SH-SY5Y (cell line): Measurements from ENCODE around the gene IREB2.
A peak's percentile ranks its signal among the peaks of the same experiment; 100 is the strongest.

Experiments
- GATA2 ChIP-seq: IDR thresholded peaks from 2 replicates; pipeline ENCODE4 v1.6.1; 2011; ENCODE audit warnings: mild to moderate bottlenecking, low read depth, low read length
- GATA3 ChIP-seq: IDR thresholded peaks from 2 replicates; pipeline ENCODE4 v1.6.1; 2011; ENCODE audit warnings: low read depth, mild to moderate bottlenecking, low read length, moderate library complexity

Gene IREB2

DNA sequence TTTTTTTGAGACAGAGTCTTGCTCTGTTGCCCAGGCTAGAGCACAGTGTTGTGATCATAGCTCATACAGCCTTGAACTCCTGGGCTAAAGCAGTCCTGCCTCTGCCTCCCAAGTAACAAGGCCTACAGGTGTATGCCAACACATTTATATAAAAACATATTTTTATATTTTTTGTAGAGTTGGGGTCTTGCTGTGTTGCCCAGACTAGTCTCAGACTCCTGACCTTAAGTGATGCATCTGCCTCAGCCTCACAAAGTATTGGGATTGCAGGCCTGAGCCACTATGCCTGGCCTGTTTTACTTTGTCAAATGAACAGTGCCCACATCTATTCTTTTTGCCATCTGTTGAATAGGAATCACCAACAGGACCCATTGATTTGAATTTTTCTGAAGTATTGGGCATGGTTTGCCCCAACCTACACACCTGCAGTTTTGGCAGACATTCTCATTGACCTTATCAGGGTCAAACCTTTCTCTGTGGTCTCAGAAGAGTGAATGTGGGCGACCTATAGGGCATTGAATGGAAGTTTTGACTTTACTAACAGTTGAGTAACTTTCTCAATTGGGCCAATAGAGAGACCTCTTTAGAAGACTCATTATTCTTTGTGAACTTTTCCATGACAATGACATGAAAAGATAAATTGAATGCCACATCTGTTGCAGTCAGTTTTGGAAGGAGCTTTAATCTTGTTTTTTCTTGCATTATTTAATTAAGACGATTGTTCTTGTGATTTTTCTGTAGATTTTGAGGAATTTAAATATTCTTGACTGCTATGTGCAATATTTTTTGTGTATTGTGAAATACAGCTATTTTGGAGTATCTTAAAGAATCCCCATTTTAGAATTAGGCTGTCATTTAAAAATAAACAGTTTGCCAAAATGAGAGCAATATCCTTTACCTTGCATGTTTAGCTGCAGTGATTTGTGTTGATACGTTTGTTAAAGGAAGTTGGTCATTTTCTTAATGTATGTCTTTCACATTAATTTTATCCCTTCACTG lies 2.7 kb downstream of the IREB2 start:
- no peak for TF ChIP-seq GATA3
- no peak for TF ChIP-seq GATA2

DNA sequence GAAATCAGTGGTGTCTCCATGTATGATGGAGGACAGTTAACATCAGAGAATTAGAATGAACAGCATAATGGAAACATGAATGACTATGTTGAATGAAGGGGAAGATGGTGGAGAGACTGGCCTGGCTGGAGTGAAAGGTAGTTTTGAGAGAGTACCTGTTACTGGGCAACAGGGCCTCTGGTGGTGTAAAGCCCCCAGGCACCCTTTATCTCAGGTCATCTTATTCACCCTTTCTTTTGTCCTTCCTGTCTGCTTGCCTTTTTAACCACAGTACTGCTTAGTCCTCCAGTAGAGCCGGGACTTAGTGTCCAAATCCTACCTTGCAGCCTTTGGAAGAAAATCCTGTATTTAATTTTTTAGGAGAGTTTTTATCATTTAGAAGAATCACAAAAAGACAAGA lies 6.2 kb downstream of the IREB2 start:
- TF ChIP-seq GATA2 (no peak), GATA3 (no peak)

DNA sequence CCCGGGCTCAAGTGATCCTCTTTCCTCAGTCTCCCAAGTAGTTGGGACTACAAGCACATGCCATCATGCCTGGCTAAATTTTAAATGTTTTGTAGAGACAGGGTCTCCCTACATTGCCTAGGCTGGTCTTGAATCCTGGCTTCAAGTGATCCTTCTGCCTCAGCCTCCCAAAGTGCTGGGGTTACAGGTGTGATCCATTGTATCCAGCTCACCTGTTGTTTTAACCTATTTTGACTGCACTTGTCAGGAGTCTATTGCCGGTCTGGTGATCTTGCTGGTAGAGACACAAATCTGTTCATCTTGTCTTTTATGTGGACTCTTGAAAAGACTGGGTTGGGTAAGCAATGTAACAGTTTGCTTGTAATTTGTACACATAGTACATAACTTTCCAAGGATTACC lies 7.9 kb downstream of the IREB2 start:
- TF ChIP-seq GATA2 = no peak
- TF ChIP-seq GATA3 = no peak

DNA sequence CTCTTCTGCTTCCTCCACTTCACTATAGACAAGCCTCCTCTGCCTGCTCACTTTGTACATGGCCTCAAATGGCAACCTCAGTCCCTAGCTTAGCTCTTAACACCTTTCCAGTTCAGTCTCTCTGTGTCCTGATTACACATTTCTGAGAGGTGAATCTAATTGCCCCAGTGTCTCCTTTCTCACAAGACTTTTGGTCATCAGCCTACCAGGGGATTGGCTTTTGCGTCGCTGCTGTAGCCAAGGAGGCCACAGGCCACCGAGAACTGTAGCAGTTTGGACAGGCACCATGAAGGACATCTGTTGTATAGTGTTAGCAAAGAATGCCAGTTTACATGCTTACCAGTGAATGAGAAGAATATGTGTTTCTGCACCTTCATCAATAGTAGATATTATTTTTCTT lies 8.5 kb downstream of the IREB2 start:
- TF ChIP-seq GATA2 (no peak), GATA3 (no peak)

GRCh38 chr15:78448441-78449219 lies 10.6 kb downstream of the IREB2 start:
- TF ChIP-seq GATA3 = no peak
- no peak for TF ChIP-seq GATA2

DNA sequence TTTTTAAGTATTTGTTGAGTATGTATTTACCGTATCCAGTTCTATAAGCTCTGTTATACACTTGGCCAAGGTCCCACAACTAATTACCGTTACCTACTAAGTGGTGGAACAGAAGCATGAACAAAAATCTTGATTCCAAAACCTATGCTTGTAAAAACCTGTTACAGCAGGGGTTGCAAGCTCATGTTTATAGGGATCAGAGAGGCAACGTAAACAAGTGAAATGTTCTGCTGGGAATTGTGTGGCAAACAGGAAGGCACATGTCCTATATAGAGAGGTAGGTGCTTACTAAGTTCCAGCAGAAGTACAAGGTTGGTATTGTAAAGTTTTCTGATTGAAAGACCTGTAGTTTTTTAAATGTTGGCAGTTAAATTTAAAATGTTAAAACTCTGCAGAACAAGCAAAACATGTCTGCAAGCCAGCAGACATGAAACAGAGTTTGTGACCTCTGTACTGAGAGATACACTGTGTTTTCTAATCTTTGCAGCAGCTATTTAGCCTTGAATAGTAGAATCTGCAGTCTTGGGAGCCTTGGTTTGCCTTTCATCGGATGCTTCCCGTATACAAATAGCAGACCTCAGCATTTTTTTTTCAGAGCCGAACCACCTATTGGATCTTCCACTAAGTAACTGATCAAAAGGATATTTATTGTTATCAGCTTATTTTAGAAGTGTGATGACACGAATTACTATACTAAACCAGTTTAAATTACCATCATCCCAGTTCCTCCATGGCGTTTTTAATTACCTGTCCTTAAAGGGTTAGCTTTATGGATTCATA lies 11.4 kb downstream of the IREB2 start:
- TF ChIP-seq GATA2 (no peak), GATA3 (no peak)

DNA sequence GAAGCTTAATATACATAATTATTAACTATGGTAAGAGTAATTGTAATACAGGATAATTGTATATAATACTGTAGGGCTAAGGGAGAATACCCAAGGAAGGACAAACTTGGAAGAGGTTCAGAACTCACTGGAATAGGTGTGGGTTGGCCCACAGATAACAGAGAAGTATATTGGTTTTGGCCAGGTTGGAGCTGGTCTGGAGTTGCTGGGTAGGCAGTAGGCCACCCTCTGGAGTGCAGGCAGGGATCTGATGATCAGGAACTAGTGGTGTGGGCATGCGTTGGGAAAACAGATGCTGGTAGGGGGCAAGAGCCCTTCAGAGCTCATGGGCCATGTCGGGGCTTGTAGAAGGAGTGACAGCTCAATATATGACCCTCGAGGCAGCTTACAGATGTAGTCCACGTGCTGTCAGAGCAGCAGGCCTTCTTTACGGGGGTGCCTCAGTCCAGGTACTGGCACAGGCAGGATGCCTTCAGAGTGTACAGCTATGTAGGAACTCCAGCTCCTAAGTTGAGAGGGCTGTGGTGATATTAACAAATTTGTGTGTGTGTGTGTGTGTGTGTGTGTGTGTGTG lies 12.4 kb downstream of the IREB2 start:
- TF ChIP-seq GATA2 (no peak), GATA3 (no peak)

GRCh38 chr15:78452485-78452884 lies 14.5 kb downstream of the IREB2 start:
- TF ChIP-seq GATA3 = no peak
- TF ChIP-seq GATA2 = no peak

GRCh38 chr15:78453447-78453846 lies 15.4 kb downstream of the IREB2 start:
- TF ChIP-seq GATA3 (no peak), GATA2 (no peak)

DNA sequence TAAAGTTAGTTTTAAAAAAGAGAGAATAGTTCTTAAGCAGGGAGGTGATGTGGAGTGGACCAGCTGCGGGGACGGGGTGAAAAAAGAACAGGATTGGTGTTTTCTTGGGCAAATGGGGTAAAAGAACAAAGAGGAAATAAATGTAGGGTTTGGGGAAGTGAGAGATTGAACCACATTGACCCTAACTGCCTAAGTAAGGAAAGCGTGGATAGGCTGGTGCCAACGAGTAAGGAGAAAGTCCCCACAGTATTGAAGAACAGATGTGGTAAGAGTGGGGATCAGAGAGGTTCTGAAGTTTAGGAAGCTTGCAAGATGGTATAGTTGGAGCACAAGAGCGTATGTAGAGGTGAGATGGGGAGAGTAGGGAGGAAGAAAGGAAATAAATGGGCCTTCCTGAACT lies 17.0 kb downstream of the IREB2 start:
- TF ChIP-seq GATA3 (no peak), GATA2 (no peak)

DNA sequence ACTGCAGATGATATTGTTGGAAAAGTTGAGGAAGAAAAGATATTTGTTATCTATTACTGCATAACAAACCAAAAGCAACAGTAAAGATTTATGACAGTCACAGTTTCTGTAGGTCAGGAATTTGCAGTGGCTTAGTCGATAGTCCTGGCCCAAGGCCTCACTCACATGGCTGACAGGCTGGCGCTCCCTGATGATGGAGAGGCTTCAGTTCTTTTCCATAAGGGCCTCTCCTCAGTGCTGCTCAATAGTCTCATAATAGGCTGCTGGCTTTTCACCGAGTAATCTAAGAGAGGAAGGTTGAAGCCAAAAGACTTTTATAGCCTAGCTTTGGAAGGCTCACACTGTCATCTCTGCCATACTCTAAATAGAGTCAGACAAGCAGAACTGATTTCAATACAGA lies 17.7 kb downstream of the IREB2 start:
- TF ChIP-seq GATA2 (no peak), GATA3 (no peak)

DNA sequence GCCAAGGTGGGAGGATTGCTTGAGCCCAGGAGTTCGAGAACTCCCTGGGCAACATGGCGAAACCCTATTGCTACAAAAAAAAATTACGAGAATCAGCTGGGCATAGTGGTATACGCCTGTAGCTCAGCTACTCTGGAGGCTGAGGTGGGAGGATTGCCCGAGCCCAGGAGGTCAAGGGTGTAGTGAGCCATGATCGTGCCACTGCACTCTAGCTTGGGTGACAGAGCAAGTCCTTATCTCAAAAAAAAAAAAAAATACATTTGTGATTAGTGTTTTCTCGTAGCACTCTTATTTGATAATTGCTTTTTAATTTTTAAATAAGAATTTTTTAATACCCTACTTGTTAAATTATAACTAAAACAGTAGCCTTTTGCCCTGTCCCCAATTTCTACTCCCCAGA lies 18.4 kb downstream of the IREB2 start:
- TF ChIP-seq GATA3 (no peak), GATA2 (no peak)

GRCh38 chr15:78457101-78457500 lies 19.1 kb downstream of the IREB2 start:
- TF ChIP-seq GATA3 = peak; percentile 69
- TF ChIP-seq GATA2 = peak; percentile 73; the same call in 1 of the 2 replicates

- TF ChIP-seq GATA2 (no peak), GATA3 (no peak)
These were observed 22.7 kb downstream of the IREB2 start for GRCh38 chr15:78460737-78461136.
